K562 (cell line): Measurements from ENCODE around the gene TRAPPC2B.

Source experiments
- HCFC1 ChIP-seq: IDR thresholded peaks from 2 replicates; pipeline ENCODE4 v1.6.1; 2012; ENCODE audit warnings: low read depth, low read length, improper control_type of control experiment
- SETDB1 ChIP-seq: IDR thresholded peaks from one replicate; pipeline ENCODE4 v1.6.1; 2012; ENCODE audit warnings: low read length, control low read depth, inconsistent platforms
- TF ChIP-seq, protein P1 (sequence below), 3 experiments: IDR thresholded peaks in 2 of 3; conservative IDR thresholded peaks in 1 of 3; 2 replicates each; pipeline ENCODE4 v1.5.1; 2011 to 2012; ENCODE audit warnings: low read length in 3 of 3, mild to moderate bottlenecking in 3 of 3, control low read depth in 2 of 3, improper control_type of control experiment in 1 of 3, inconsistent platforms in 1 of 3, low read depth in 1 of 3, mixed read lengths in 1 of 3, moderate library complexity in 1 of 3; ENCODE audit not compliant: insufficient read depth in 2 of 3

DNA sequence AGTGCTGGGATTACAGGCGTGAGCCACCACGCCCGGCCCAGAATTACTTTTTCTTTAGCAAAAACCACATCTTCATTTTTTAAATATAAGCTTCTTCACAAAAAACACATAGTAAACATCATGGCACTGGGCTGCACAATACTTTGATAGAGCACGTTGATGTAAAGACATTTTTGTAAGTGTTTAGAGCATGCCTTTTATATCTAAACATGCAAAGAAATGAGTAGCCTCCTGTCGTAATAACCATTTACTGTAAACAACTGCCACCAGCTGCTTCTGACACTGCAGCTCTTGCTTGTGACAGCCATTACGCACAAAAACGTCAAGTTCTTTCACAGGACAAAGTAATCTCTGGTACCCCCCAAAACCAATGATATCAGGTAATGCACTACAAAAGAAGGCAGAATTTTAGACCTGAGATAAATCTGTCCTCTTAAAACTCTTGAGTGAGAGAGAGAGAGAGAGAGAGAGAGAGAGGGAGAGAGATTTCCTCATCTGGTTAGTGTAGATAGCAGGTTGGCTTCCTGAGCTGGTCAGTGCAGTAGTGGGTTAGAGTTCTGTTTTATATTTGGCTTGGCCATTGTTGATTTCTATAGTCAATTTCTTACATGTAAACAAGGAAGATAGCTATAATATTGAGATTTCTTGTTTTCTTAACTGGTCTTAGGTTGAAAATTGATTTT, 19.6 kb downstream of the TRAPPC2B start:
- TF ChIP-seq SETDB1 (no peak), HCFC1 (no peak)
- TF ChIP-seq, protein P1, sequence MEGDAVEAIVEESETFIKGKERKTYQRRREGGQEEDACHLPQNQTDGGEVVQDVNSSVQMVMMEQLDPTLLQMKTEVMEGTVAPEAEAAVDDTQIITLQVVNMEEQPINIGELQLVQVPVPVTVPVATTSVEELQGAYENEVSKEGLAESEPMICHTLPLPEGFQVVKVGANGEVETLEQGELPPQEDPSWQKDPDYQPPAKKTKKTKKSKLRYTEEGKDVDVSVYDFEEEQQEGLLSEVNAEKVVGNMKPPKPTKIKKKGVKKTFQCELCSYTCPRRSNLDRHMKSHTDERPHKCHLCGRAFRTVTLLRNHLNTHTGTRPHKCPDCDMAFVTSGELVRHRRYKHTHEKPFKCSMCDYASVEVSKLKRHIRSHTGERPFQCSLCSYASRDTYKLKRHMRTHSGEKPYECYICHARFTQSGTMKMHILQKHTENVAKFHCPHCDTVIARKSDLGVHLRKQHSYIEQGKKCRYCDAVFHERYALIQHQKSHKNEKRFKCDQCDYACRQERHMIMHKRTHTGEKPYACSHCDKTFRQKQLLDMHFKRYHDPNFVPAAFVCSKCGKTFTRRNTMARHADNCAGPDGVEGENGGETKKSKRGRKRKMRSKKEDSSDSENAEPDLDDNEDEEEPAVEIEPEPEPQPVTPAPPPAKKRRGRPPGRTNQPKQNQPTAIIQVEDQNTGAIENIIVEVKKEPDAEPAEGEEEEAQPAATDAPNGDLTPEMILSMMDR (IDR thresholded peaks at IDR 0.05 in 2 of 3, conservative IDR thresholded peaks at IDR 0.05 in 1 of 3; ENCODE audit: insufficient read depth in 2 of 3, low read depth in 1 of 3, low read length in 3 of 3) = no peak
